ENCODE measurements around the gene PCDHB5. TPM values are rescaled to one million over a fixed set of nuclear protein-coding genes. Genes with fewer than 3 reads are reported as not detected.

The PCDHB5 gene
- total and polyA plus RNA-seq, 2 of the 13 experiments (the other 11 are each of a cell fraction or from before 2014, with no cell fraction given) = 0.07 to 0.08 TPM

DNA sequence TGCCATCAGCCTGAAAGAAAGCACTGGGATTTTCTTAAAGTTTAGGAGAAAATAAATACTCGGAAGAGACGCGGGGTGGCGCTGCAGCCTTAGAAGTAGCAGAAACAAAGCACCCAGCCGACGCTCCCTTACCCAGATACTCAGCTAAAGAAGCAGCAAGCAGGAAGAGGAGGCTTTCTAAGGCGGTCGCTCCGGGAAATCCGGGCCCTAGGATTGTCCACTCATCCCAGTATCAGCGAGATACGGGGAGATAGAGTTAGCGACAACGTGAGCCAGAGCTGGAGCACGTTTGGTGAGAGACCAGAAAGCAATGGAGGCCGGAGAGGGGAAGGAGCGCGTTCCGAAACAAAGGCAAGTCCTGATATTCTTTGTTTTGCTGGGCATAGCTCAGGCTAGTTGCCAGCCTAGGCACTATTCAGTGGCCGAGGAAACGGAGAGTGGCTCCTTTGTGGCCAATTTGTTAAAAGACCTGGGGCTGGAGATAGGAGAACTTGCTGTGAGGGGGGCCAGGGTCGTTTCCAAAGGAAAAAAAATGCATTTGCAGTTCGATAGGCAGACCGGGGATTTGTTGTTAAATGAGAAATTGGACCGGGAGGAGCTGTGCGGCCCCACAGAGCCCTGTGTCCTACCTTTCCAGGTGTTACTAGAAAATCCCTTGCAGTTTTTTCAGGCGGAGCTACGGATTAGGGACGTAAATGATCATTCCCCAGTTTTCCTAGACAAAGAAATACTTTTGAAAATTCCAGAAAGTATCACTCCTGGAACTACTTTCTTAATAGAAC, 40.3 kb upstream of the PCDHB5 start, which contains the start of gene PCDHB2 (continued):
- TF ChIP-seq ZFX (CRISPR knock-in tag; IDR thresholded peaks at IDR 0.05; ENCODE audit: low read depth) (peak; percentile 68; the same call in 1 of the 2 replicates), KDM4B (CRISPR knock-in tag; IDR thresholded peaks at IDR 0.05) (no peak), IRF2 (CRISPR knock-in tag; IDR thresholded peaks at IDR 0.05) (0 out of 2 replicates have a peak, but pooled peaks have one; percentile 61), ZNF674 (CRISPR knock-in tag; IDR thresholded peaks at IDR 0.05; ENCODE audit: low read depth) (no peak), ZFP41 (CRISPR knock-in tag; IDR thresholded peaks at IDR 0.05; ENCODE audit: borderline replicate concordance) (no peak), PHF8 (CRISPR knock-in tag; IDR thresholded peaks at IDR 0.05) (peak; percentile 77), ZNF607 (CRISPR knock-in tag; IDR thresholded peaks at IDR 0.05; ENCODE audit: borderline replicate concordance) (0 out of 2 replicates have a peak, but pooled peaks have one; percentile 40), ARHGAP35 (CRISPR knock-in tag; IDR thresholded peaks at IDR 0.05; ENCODE audit: borderline replicate concordance) (0 out of 2 replicates have a peak, but pooled peaks have one; percentile 53), ZNF781 (CRISPR knock-in tag; IDR thresholded peaks at IDR 0.05; ENCODE audit: borderline replicate concordance, not compliant biosample characterization) (no peak), ZSCAN9 (CRISPR knock-in tag; IDR thresholded peaks at IDR 0.05; ENCODE audit: borderline replicate concordance) (0 out of 2 replicates have a peak, but pooled peaks have one; percentile 48), MED13 (CRISPR knock-in tag; IDR thresholded peaks at IDR 0.05) (no peak), RBAK (CRISPR knock-in tag; IDR thresholded peaks at IDR 0.05) (no peak), ZNF564 (CRISPR knock-in tag; IDR thresholded peaks at IDR 0.05) (no peak), CEBPB (IDR thresholded peaks at IDR 0.05; ENCODE audit: borderline replicate concordance, low read depth, low read length) (no peak), ERF (CRISPR knock-in tag; IDR thresholded peaks at IDR 0.05) (peak; percentile 47; the same call in 1 of the 2 replicates), HOXA3 (CRISPR knock-in tag; IDR thresholded peaks at IDR 0.05) (peak; percentile 21; the same call in 1 of the 2 replicates)
- TF ChIP-seq, protein P1, sequence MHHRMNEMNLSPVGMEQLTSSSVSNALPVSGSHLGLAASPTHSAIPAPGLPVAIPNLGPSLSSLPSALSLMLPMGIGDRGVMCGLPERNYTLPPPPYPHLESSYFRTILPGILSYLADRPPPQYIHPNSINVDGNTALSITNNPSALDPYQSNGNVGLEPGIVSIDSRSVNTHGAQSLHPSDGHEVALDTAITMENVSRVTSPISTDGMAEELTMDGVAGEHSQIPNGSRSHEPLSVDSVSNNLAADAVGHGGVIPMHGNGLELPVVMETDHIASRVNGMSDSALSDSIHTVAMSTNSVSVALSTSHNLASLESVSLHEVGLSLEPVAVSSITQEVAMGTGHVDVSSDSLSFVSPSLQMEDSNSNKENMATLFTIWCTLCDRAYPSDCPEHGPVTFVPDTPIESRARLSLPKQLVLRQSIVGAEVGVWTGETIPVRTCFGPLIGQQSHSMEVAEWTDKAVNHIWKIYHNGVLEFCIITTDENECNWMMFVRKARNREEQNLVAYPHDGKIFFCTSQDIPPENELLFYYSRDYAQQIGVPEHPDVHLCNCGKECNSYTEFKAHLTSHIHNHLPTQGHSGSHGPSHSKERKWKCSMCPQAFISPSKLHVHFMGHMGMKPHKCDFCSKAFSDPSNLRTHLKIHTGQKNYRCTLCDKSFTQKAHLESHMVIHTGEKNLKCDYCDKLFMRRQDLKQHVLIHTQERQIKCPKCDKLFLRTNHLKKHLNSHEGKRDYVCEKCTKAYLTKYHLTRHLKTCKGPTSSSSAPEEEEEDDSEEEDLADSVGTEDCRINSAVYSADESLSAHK (CRISPR knock-in tag; IDR thresholded peaks at IDR 0.05; ENCODE audit: borderline replicate concordance) = 0 out of 2 replicates have a peak, but pooled peaks have one; percentile 30
- TF ChIP-seq, protein P2, sequence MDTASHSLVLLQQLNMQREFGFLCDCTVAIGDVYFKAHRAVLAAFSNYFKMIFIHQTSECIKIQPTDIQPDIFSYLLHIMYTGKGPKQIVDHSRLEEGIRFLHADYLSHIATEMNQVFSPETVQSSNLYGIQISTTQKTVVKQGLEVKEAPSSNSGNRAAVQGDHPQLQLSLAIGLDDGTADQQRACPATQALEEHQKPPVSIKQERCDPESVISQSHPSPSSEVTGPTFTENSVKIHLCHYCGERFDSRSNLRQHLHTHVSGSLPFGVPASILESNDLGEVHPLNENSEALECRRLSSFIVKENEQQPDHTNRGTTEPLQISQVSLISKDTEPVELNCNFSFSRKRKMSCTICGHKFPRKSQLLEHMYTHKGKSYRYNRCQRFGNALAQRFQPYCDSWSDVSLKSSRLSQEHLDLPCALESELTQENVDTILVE (CRISPR knock-in tag; IDR thresholded peaks at IDR 0.05) = 0 out of 2 replicates have a peak, but pooled peaks have one; percentile 26
- TF ChIP-seq, protein P3, sequence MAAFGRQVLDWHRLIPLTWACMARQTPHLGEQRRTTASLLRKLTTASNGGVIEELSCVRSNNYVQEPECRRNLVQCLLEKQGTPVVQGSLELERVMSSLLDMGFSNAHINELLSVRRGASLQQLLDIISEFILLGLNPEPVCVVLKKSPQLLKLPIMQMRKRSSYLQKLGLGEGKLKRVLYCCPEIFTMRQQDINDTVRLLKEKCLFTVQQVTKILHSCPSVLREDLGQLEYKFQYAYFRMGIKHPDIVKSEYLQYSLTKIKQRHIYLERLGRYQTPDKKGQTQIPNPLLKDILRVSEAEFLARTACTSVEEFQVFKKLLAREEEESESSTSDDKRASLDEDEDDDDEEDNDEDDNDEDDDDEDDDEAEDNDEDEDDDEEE (CRISPR knock-in tag; IDR thresholded peaks at IDR 0.05) = no peak
- TF ChIP-seq, protein P4, sequence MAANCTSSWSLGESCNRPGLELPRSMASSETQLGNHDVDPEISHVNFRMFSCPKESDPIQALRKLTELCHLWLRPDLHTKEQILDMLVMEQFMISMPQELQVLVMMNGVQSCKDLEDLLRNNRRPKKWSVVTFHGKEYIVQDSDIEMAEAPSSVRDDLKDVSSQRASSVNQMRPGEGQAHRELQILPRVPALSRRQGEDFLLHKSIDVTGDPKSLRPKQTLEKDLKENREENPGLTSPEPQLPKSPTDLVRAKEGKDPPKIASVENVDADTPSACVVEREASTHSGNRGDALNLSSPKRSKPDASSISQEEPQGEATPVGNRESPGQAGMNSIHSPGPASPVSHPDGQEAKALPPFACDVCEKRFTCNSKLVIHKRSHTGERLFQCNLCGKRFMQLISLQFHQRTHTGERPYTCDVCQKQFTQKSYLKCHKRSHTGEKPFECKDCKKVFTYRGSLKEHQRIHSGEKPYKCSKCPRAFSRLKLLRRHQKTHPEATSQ (CRISPR knock-in tag; IDR thresholded peaks at IDR 0.05; ENCODE audit: borderline replicate concordance) = 0 out of 2 replicates have a peak, but pooled peaks have one; percentile 54
- TF ChIP-seq, protein P5, sequence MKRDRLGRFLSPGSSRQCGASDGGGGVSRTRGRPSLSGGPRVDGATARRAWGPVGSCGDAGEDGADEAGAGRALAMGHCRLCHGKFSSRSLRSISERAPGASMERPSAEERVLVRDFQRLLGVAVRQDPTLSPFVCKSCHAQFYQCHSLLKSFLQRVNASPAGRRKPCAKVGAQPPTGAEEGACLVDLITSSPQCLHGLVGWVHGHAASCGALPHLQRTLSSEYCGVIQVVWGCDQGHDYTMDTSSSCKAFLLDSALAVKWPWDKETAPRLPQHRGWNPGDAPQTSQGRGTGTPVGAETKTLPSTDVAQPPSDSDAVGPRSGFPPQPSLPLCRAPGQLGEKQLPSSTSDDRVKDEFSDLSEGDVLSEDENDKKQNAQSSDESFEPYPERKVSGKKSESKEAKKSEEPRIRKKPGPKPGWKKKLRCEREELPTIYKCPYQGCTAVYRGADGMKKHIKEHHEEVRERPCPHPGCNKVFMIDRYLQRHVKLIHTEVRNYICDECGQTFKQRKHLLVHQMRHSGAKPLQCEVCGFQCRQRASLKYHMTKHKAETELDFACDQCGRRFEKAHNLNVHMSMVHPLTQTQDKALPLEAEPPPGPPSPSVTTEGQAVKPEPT (CRISPR knock-in tag; IDR thresholded peaks at IDR 0.05; ENCODE audit: low read depth) = 0 out of 2 replicates have a peak, but pooled peaks have one; percentile 31
